ENCODE results near the gene CCDC61. TPM values are rescaled to one million over a fixed set of nuclear protein-coding genes. Genes with fewer than 3 reads are reported as not detected.

CCDC61 gene
- total RNA-seq, 1 donor from 2014 or later: 13.7 TPM

- Histone ChIP-seq H3K27me3 (no peaks in the 10 kb centered on the region), H3K4me3 (no peak overlapping the region), H3K4me1 (peaks cover 0 to 3% of the 10 kb centered on the region in 2 donors), H3K27ac (no peak overlapping the region), H3K9me3 (no peaks in the 10 kb centered on the region), H3K36me3 (no peaks in the 10 kb centered on the region)
- TF ChIP-seq, protein P1, sequence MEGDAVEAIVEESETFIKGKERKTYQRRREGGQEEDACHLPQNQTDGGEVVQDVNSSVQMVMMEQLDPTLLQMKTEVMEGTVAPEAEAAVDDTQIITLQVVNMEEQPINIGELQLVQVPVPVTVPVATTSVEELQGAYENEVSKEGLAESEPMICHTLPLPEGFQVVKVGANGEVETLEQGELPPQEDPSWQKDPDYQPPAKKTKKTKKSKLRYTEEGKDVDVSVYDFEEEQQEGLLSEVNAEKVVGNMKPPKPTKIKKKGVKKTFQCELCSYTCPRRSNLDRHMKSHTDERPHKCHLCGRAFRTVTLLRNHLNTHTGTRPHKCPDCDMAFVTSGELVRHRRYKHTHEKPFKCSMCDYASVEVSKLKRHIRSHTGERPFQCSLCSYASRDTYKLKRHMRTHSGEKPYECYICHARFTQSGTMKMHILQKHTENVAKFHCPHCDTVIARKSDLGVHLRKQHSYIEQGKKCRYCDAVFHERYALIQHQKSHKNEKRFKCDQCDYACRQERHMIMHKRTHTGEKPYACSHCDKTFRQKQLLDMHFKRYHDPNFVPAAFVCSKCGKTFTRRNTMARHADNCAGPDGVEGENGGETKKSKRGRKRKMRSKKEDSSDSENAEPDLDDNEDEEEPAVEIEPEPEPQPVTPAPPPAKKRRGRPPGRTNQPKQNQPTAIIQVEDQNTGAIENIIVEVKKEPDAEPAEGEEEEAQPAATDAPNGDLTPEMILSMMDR (IDR thresholded peaks at IDR 0.05): no peak
- no peak for DNase-seq (ENCODE audit: low spot score in 2 of 2)
- intact Hi-C loops (cut with DNase I): loop anchor here (10.0 kb wide), 1 partner anchor 405 kb away; the partner anchor contains the start of gene OPA3
Observed at GRCh38 chr19:45990113-45990728, 5.0 kb upstream of the CCDC61 start.

DNA sequence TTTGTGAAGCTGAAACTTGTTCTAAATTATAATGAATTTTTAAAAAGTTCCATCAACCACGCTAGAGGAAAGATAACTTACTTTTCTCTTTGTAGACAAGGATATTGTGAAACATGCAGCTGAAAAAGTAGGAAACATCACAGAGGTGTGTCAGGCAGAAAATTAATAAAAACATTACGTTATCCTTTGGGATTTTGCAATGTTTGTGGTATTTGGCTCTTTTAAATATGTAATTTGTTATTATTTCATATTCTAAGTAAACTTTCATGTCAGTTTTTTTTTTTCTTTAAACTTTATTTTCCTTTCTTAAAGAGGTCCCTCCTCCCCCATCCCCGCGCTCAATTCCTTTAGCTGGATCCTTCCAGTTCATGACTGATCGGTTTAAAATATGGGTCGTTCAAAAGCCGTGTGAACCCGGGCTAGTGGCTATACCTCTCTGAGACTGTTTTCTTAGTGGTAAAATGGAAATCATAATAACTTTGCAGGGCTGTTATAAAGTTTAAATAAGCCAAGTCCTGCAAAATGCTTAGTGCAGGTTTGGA lies 740 bp upstream of the CCDC61 start:
- H3K27me3 ChIP-seq: no peaks in the 10 kb centered on the region
- H3K27ac ChIP-seq: no peak overlapping the region
- intact Hi-C loops (cut with DNase I): loop anchor here (2.0 to 10.0 kb wide), 3 partner anchors 92 to 410 kb away; partner anchors contain the start of genes MYPOP, OPA3 and SYMPK
- H3K4me3 ChIP-seq: peak overlapping the region; percentile 42 to 70
- no peak for DNase-seq (ENCODE audit: low spot score in 2 of 2)
- peaks cover 0 to 4% of the 10 kb centered on the region in 2 donors for H3K36me3 ChIP-seq
- TF ChIP-seq, protein P1 (IDR thresholded peaks at IDR 0.05): no peak
- no peaks in the 10 kb centered on the region for H3K9me3 ChIP-seq
- peaks cover 0 to 6% of the 10 kb centered on the region in 2 donors for H3K4me1 ChIP-seq

DNA sequence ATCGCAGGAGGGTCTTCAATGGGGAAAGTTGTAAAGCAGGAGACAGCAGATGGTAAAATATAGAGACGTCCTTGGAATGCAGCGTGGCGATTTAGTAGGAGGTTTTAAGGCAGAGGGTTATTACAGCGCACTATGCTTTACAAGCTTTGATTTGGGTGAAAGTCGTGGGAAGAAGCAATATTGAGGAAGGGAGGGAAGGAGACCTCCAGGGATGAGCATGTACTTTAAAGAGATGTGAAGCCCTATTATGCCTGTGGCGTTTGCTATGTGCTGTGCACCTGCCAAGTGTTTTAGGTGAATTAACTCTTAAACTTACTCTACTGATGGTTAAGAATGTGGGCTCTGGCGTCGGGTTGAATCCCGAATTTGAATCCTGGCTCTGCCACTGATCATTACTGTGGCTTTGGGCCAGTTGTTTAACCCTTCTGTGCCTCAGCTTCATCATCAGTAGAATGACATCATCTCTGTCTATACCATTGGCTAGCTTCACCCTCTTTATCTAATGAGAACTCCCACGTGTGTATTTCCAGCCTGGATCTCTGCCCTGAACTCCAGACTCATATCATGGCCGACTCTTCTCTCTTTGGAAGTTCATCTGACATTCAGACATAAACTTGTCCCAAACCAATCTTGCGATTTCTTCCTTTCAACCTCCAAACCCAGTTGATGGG lies 583 bp downstream of the CCDC61 start:
- H3K4me3 ChIP-seq: peak overlapping the region; percentile 85 to 91
- no peaks in the 10 kb centered on the region for H3K27me3 ChIP-seq
- H3K27ac ChIP-seq: peak overlapping the region; percentile 66 to 69
- no peak for DNase-seq (ENCODE audit: low spot score in 2 of 2)
- H3K4me1 ChIP-seq: peaks cover 0 to 6% of the 10 kb centered on the region in 2 donors
- TF ChIP-seq, protein P1 (IDR thresholded peaks at IDR 0.05): no peak
- H3K9me3 ChIP-seq: no peaks in the 10 kb centered on the region
- intact Hi-C loops (cut with DNase I): loop anchor here (1.0 to 10.0 kb wide), 5 partner anchors 20 to 411 kb away; partner anchors contain the start of genes IRF2BP1, MYPOP, OPA3 and SYMPK
- peaks cover 0 to 4% of the 10 kb centered on the region in 2 donors for H3K36me3 ChIP-seq

- TF ChIP-seq, protein P1 (IDR thresholded peaks at IDR 0.05): no peak
- Histone ChIP-seq H3K27ac (no peak overlapping the region), H3K4me3 (no peak overlapping the region), H3K27me3 (no peaks in the 10 kb centered on the region), H3K4me1 (peaks cover 0 to 6% of the 10 kb centered on the region in 2 donors), H3K36me3 (peaks cover 0 to 4% of the 10 kb centered on the region in 2 donors), H3K9me3 (no peaks in the 10 kb centered on the region)
- intact Hi-C loops (cut with DNase I): loop anchor here (10.0 kb wide), 1 partner anchor 412 kb away; the partner anchor contains the start of gene OPA3
- DNase-seq (ENCODE audit: low spot score in 2 of 2): no peak
Observed at GRCh38 chr19:45996933-45997332, 1.7 kb downstream of the CCDC61 start.

DNA sequence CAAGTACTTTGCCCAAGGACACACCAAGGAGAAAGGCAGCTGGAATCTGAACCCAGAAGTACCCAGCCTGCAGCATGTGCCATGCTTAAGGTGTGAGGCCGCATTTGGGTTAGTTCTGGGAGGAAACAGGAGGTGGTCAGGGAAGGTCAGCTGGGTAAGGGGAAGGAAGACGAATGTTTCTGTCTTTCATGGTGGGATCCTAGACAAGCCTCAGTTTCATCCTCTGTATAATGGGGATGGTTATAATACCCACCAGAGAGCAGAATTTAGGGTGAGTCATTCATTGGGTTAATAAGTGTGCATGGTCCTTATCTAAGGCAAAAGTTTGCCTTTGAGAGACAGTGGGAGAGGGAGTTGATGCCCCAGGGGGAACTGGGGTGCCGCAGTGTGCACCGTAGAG lies 3.6 kb downstream of the CCDC61 start:
- no peak for DNase-seq (ENCODE audit: low spot score in 2 of 2)
- H3K4me3 ChIP-seq: no peak overlapping the region
- peaks cover 0 to 6% of the 10 kb centered on the region in 2 donors for H3K4me1 ChIP-seq
- H3K9me3 ChIP-seq: no peaks in the 10 kb centered on the region
- H3K36me3 ChIP-seq: peaks cover 0 to 10% of the 10 kb centered on the region in 2 donors
- TF ChIP-seq, protein P1 (IDR thresholded peaks at IDR 0.05): no peak
- no peak overlapping the region for H3K27ac ChIP-seq
- intact Hi-C loops (cut with DNase I): loop anchor here (10.0 kb wide), 1 partner anchor 414 kb away; the partner anchor contains the start of gene OPA3
- no peaks in the 10 kb centered on the region for H3K27me3 ChIP-seq

All from ascending aorta (tissue), 2 donors.